T-helper 1 cell treated with Interleukin-12 subunit alpha and Interleukin-12 subunit beta and Interleukin-4 antibody, amounts not matched to agents 30 μg/mL and 1 μg/mL, for 36 hours (primary cell): ENCODE measurements around the gene UBAC1.

Source experiments
- H3K27ac Mint-ChIP-seq: one replicate; pipeline ENCODE4 v1.8.0; 2021; ENCODE audit warnings: mild to moderate bottlenecking, mixed read lengths
- H3K27me3 Mint-ChIP-seq: one replicate; pipeline ENCODE4 v1.8.0; 2021; ENCODE audit warnings: low read depth, mixed read lengths
- H3K36me3 Mint-ChIP-seq: one replicate; pipeline ENCODE4 v1.8.0; 2021; ENCODE audit warnings: low read depth, mixed read lengths
- H3K4me1 Mint-ChIP-seq: one replicate; pipeline ENCODE4 v1.8.0; 2021; ENCODE audit warnings: low read depth, mixed read lengths
- H3K4me3 Mint-ChIP-seq: one replicate; pipeline ENCODE4 v1.8.0; 2021; ENCODE audit warnings: mild to moderate bottlenecking, moderate library complexity, mixed read lengths
- H3K9me3 Mint-ChIP-seq: one replicate; pipeline ENCODE4 v1.8.0; 2021; ENCODE audit warnings: mixed read lengths

Gene UBAC1

GRCh38 chr9:135891027-135891631, 70.0 kb downstream of the UBAC1 start:
- peaks cover 27% of the 10 kb centered on the region for H3K4me1 Mint-ChIP-seq

DNA sequence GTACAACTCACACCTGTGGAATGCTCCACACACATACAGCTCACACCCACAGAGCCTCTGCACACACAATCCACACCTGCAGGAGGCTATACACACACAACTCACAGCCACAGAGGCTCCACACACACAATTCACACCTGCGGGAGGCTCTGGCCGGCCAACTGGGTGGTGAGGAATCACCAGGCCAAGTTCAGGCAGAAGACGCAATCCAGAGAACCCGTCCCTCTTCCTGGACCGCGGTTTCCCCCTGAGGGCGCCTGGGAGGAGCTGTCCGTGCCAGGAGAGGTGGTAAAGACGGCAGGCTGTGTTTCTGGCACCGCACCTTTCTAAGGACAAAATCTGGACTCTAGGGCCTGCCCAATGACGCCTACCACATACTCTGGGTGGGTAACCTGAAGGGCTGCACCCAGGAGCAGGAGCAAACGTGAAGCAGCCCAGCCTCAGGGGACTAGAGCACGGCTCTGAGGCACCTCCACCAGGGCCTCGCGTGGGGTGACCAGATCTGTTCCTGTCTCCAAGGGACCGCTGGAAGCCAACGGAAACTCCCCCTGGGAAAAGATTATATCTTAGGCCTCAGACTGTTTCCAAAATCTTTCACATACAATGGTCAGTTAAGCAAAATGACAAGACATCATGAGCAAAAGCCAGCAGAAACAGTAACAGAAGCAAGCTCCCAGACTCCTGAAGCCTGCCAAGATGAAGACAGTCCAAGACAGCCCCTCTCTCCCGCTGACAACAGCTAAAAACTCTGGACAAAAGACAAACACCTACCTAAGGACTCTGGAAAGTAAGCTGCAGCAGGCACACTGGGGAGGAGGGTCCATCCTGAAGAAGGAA, 70.8 kb downstream of the UBAC1 start:
- Mint-ChIP-seq H3K4me3 (no peak overlapping the region), H3K9me3 (no peaks in the 10 kb centered on the region), H3K36me3 (no peaks in the 10 kb centered on the region), H3K4me1 (peaks cover 32% of the 10 kb centered on the region), H3K27ac (no peak overlapping the region), H3K27me3 (no peaks in the 10 kb centered on the region)

More at GRCh38 chr9:135891027-135891631, 70.0 kb downstream of the UBAC1 start:
- Mint-ChIP-seq H3K27ac (no peak overlapping the region), H3K4me3 (no peak overlapping the region), H3K36me3 (no peaks in the 10 kb centered on the region), H3K9me3 (no peaks in the 10 kb centered on the region), H3K27me3 (no peaks in the 10 kb centered on the region)

DNA sequence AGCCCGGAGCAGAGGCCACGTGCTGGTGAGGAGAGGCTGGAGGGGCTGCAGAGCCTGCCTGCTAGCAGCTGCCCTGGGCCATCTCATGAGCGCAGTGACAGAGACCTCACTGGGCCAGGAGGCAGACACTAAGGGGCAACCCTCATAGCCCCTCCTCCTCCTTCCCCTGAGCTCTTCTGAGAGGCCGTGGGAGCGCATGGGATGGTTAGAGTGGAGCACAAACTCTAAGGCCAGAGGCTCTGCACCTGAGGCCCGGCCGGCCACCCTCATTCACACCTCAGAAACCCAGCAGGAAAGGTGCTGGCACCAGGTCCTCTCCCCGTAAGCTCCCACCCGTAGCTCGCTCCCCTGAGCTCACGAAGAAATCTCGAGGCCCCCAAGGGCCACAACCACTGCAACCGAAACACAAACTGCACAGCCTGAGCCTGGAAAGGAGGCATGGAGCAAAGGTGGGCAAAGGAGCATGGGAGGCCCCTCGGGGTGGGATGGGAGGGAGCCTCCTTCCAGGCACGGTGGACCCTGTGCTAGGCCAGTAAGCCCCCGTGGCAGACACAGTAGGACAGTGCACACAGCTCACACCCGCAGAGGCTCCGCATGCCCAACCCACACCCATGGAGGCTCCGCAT, 71.5 kb downstream of the UBAC1 start:
- Mint-ChIP-seq H3K27me3 (no peaks in the 10 kb centered on the region), H3K9me3 (no peaks in the 10 kb centered on the region), H3K36me3 (no peaks in the 10 kb centered on the region), H3K4me3 (no peak overlapping the region), H3K4me1 (peaks cover 32% of the 10 kb centered on the region), H3K27ac (no peak overlapping the region)

- H3K27ac Mint-ChIP-seq, result no peak overlapping the region
- peaks cover 32% of the 10 kb centered on the region for H3K4me1 Mint-ChIP-seq
- no peaks in the 10 kb centered on the region for H3K36me3 Mint-ChIP-seq
- no peaks in the 10 kb centered on the region for H3K9me3 Mint-ChIP-seq
- no peaks in the 10 kb centered on the region for H3K27me3 Mint-ChIP-seq
- H3K4me3 Mint-ChIP-seq, result no peak overlapping the region
Measured at GRCh38 chr9:135888766-135889394, 72.3 kb downstream of the UBAC1 start.

DNA sequence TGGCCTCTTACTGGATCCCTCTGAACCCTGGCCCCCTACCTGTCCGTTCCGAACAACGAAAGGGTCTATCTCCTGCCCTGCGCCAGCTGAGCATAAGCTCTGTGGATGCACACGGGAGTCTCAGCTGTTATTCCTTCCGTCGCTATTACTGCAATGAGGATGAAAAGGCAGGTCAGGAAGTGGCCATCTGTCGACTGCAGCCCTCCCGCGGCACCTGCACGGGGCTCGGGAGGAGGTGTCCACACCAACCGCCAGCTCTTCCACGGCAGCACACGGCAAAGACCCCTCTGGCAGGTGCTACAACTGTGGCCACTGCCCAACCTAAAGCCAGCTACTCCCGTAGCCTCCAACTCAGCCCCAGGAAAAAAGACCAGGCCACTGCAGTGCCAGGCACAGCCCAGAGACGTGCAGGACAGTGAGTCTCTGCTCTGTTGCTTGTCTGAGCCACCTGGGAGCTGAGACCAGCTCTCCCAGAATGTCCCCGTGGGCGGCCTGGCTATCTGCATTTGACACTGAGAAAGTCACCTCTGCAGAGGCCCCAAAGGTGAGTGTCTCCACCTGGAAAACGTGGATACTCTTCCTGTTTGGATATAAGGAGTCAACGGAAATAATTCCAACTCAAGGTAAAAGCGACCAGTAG, 72.9 kb downstream of the UBAC1 start:
- Mint-ChIP-seq H3K27ac (no peak overlapping the region), H3K4me1 (peaks cover 27% of the 10 kb centered on the region)

GRCh38 chr9:135887585-135888050, 73.6 kb downstream of the UBAC1 start:
- no peaks in the 10 kb centered on the region for H3K9me3 Mint-ChIP-seq
- H3K27me3 Mint-ChIP-seq, result no peaks in the 10 kb centered on the region
- peak overlapping the region; percentile 73 for H3K27ac Mint-ChIP-seq
- H3K4me3 Mint-ChIP-seq, result peak overlapping the region; percentile 72
- no peaks in the 10 kb centered on the region for H3K36me3 Mint-ChIP-seq
- H3K4me1 Mint-ChIP-seq, result peaks cover 25% of the 10 kb centered on the region

More for the DNA sequence above, 72.9 kb downstream of the UBAC1 start:
- Mint-ChIP-seq H3K9me3 (no peaks in the 10 kb centered on the region), H3K36me3 (no peaks in the 10 kb centered on the region), H3K27me3 (no peaks in the 10 kb centered on the region), H3K4me3 (no peak overlapping the region)

DNA sequence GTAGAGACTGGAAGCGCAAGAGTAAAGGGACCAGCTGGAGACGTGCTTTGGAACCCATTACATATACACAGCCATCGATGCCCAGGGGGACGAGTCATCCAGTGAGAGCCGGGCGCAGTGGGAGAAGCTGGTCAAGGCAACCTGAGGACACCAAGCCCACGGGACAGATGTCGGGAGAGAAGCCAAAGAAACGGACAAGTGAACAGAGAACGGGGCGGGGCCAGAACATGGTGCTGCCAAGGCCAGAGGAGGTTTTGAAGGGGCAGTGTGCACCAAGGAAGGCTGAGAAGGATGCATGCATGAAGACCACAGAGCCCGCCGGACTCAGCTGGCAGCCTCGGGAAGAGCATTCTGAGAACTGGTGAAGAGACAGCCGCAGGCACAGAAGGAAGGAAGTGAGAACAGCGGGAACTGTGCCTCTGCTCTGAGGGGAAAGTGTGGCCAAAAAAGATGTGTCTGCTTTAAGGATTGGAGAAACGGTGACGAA, 74.1 kb downstream of the UBAC1 start:
- H3K4me3 Mint-ChIP-seq, result peak overlapping the region; percentile 72
- no peaks in the 10 kb centered on the region for H3K36me3 Mint-ChIP-seq
- H3K9me3 Mint-ChIP-seq, result no peaks in the 10 kb centered on the region
- peak overlapping the region; percentile 73 for H3K27ac Mint-ChIP-seq
- H3K27me3 Mint-ChIP-seq, result no peaks in the 10 kb centered on the region
- peaks cover 25% of the 10 kb centered on the region for H3K4me1 Mint-ChIP-seq

- Mint-ChIP-seq H3K9me3 (no peaks in the 10 kb centered on the region), H3K36me3 (no peaks in the 10 kb centered on the region), H3K4me1 (peaks cover 23% of the 10 kb centered on the region), H3K27ac (peak overlapping the region; percentile 14), H3K4me3 (peak overlapping the region; percentile 72), H3K27me3 (no peaks in the 10 kb centered on the region)
Measured at GRCh38 chr9:135886147-135886981, 74.8 kb downstream of the UBAC1 start.

DNA sequence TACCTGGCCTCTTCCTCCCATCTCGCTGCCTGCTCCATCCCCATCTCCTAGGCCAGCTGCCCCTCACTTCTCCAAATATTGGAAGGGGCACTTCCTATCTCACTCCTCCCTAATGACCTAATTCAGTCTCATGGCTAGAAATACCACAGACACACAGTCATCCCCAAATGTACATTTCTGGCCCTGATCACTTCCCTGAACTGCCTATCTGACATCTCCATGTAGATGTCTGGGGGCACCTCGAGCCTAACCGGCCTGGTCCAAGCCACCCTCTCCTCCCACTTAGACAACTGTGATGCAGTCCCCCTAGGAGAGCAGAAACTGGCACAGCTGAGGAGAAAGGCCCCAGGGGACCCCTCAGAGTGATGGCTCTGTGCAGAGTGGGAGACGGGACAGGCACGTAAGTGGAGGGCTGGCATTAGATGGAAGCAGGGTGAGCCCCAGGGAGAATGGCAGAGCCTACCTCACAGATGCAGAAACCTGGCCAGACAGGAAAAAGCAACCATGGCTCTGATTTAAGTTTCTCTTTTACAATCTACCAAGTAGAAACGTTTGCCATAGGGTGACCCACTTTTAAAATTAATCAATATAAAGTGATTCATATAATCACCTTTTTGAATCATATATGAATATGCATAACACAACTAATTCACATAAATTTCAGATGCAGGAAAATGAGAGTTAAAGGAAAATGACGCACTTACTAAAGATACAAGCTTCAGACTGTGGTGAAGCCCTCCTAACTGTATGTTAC, 75.9 kb downstream of the UBAC1 start:
- no peaks in the 10 kb centered on the region for H3K9me3 Mint-ChIP-seq
- no peak overlapping the region for H3K27ac Mint-ChIP-seq
- H3K27me3 Mint-ChIP-seq, result no peaks in the 10 kb centered on the region
- H3K36me3 Mint-ChIP-seq, result no peaks in the 10 kb centered on the region
- H3K4me1 Mint-ChIP-seq, result peaks cover 23% of the 10 kb centered on the region
- no peak overlapping the region for H3K4me3 Mint-ChIP-seq

GRCh38 chr9:135884328-135885035, 76.7 kb downstream of the UBAC1 start:
- Mint-ChIP-seq H3K4me1 (peaks cover 23% of the 10 kb centered on the region), H3K36me3 (no peaks in the 10 kb centered on the region), H3K4me3 (no peak overlapping the region), H3K9me3 (no peaks in the 10 kb centered on the region), H3K27me3 (no peaks in the 10 kb centered on the region), H3K27ac (no peak overlapping the region)

DNA sequence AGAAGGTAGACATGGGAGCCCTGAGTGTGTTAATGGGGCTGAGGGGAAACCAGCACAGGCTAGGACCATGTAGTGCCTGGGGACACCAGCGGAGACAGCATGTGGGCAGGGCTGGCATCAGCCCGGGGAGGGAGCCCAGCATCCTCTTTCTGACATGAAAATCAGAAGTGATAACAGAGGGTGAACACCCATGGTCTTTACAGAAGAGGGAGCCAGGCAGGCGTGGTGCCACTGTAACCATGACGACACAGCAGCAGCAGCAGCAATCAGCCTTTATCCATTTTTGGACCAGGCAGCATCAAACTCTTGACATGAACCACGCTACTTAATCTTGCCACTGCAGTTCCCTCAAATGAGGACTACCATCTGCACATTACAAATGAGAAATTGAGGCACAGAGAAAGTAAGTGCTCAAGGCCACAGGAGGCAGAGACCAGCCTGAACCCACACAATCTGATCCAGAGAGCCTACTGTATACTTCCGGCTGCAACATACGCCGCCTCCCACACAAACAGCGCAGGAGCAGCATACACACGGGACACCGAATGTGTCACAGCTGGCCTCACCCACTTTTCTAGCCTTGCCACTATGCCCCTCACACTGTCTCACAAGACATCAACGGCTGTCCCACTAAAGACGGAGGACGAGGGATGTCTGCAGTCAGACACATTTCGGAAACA, 77.6 kb downstream of the UBAC1 start:
- no peak overlapping the region for H3K4me3 Mint-ChIP-seq
- no peaks in the 10 kb centered on the region for H3K36me3 Mint-ChIP-seq
- H3K27ac Mint-ChIP-seq, result no peak overlapping the region
- H3K4me1 Mint-ChIP-seq, result peaks cover 24% of the 10 kb centered on the region
- H3K27me3 Mint-ChIP-seq, result no peaks in the 10 kb centered on the region
- H3K9me3 Mint-ChIP-seq, result no peaks in the 10 kb centered on the region
